ENCODE results near the gene ZNF382. TPM values are rescaled to one million over a fixed set of nuclear protein-coding genes. Genes with fewer than 3 reads are reported as not detected.
A peak's percentile ranks its signal among the peaks of the same experiment; 100 is the strongest.

ZNF382 gene
- polyA plus RNA-seq, 1 experiment = 2.2 TPM

DNA sequence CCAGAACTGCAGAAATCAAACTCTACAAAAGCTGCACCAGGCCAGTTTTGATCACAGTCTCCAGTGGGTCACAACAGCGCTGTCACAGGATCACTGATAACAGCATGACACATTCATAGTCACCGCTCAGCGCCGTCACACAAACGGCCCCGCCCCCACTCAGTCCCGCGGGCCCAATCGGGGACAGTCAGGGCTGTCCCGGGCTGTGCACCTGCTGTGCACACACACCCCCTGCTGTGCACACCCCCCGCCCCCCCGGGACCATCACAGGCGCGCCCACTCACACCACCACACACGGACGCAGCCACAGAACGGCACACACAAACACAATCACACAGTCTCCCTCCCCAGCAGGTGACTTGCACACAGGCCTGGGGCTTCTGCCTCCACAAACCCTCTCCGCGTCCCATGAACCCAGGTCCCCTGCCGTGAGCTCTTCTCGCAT lies 435 bp upstream of the ZNF382 start:
- Histone ChIP-seq H3K4me3 (ENCODE audit: low read depth, low read length) (peak overlapping the region; percentile 88), H3K9me3 (ENCODE audit: control insufficient read depth, insufficient read depth, low read length) (peaks cover 11% of the 10 kb centered on the region; the same call in 1 of the 2 replicates), H3K27me3 (ENCODE audit: control insufficient read depth, insufficient read depth, low read length) (no peaks in the 10 kb centered on the region), H3K27ac (ENCODE audit: low read depth, low read length) (peak overlapping the region; percentile 47)
- ChIA-PET POLR2A (interaction anchor here (0.6 to 1.5 kb wide), 3 partner anchors 12 to 77 kb away, joined by 3 to 8 read pairs (median 5); partner anchors contain the start of genes ZNF260 and ZNF529), CTCF (interaction anchor here (0.6 kb wide), 1 partner anchor 387 kb away, joined by 3 read pairs; no protein-coding TSS in a partner anchor)
- TF ChIP-seq, protein P1, sequence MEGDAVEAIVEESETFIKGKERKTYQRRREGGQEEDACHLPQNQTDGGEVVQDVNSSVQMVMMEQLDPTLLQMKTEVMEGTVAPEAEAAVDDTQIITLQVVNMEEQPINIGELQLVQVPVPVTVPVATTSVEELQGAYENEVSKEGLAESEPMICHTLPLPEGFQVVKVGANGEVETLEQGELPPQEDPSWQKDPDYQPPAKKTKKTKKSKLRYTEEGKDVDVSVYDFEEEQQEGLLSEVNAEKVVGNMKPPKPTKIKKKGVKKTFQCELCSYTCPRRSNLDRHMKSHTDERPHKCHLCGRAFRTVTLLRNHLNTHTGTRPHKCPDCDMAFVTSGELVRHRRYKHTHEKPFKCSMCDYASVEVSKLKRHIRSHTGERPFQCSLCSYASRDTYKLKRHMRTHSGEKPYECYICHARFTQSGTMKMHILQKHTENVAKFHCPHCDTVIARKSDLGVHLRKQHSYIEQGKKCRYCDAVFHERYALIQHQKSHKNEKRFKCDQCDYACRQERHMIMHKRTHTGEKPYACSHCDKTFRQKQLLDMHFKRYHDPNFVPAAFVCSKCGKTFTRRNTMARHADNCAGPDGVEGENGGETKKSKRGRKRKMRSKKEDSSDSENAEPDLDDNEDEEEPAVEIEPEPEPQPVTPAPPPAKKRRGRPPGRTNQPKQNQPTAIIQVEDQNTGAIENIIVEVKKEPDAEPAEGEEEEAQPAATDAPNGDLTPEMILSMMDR (IDR thresholded peaks at IDR 0.05; ENCODE audit: low read depth, low read length) = no peak
- DNase-seq (ENCODE audit: low read depth, low spot score) = no peak

DNA sequence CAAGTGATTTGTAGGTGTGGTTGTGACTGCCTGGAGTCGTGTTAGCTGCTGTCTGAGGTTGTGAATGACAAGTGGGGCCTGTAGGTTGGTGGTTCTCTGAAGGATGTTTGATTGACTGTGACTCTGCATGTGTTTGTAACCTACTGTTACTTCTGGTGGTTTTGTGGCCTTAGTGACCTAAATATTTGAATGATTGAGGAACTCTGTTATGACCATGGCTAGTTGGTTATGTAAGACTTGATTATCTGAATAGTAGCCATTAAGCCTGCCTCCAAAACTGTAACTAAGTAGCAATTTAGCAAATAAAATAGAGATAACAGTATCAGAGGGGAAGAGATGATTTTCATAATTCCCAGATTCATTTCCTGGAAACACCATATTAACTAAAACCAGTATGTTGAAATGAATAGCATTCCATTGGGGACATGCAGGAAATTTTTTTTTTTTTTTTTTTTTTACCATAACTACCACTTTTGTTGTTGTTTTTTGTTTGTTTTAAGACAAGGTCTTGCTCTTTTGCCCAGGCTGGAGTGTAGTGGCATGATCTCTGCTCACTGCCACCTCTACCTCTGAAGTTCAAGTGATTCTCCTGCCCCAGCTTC lies 865 bp downstream of the ZNF382 start:
- no peak for DNase-seq (ENCODE audit: low read depth, low spot score)
- H3K27me3 ChIP-seq (ENCODE audit: control insufficient read depth, insufficient read depth, low read length) = no peaks in the 10 kb centered on the region
- POLR2A ChIA-PET = interaction anchor here (1.2 to 1.5 kb wide), 2 partner anchors 33 to 78 kb away, joined by 5 to 8 read pairs; partner anchors contain the start of genes ZNF260 and ZNF529
- TF ChIP-seq, protein P1 (IDR thresholded peaks at IDR 0.05; ENCODE audit: low read depth, low read length) = no peak
- peaks cover 14% of the 10 kb centered on the region for H3K9me3 ChIP-seq (ENCODE audit: control insufficient read depth, insufficient read depth, low read length)
- CTCF ChIA-PET = no interaction called here
- H3K27ac ChIP-seq (ENCODE audit: low read depth, low read length) = no peak overlapping the region
- peak overlapping the region; percentile 88 for H3K4me3 ChIP-seq (ENCODE audit: low read depth, low read length)

DNA sequence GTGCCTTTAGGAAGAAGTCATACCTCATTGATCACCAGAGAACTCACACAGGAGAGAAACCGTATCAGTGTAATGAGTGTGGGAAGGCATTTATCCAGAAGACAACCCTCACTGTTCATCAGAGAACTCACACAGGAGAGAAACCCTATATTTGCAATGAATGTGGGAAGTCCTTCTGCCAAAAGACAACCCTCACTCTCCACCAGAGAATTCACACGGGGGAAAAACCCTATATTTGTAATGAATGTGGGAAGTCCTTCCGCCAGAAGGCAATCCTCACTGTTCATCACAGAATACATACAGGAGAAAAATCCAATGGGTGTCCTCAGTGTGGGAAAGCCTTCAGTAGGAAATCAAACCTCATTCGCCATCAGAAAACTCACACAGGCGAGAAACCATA lies 21.9 kb downstream of the ZNF382 start:
- CTCF ChIA-PET = no interaction called here
- peaks cover 58% of the 10 kb centered on the region for H3K9me3 ChIP-seq (ENCODE audit: control insufficient read depth, insufficient read depth, low read length)

DNA sequence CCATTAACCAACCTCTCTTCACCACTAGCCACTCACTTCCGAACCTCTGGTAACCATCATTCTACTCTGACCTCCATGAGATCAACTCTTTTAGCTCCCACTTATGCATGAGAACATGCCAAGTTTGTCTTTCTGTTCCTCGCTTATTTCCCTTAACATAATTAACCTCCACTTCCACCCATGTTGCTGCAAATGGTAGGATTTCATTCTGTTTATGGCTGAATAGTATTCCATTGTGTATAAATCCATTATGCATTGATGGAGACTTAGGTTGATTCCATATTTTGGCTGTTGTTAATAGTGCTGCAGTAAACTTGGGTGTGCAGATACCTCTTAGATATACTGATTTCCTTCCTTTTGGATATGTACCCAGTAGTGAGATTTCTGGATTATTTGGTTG lies 30.2 kb downstream of the ZNF382 start:
- H3K9me3 ChIP-seq (ENCODE audit: control insufficient read depth, insufficient read depth, low read length) = peaks cover 61% of the 10 kb centered on the region
- no peak for DNase-seq (ENCODE audit: low read depth, low spot score)
- H3K27me3 ChIP-seq (ENCODE audit: control insufficient read depth, insufficient read depth, low read length) = no peaks in the 10 kb centered on the region
- H3K27ac ChIP-seq (ENCODE audit: low read depth, low read length) = no peak overlapping the region
- POLR2A ChIA-PET = no interaction called here
- TF ChIP-seq, protein P1 (IDR thresholded peaks at IDR 0.05; ENCODE audit: low read depth, low read length) = no peak
- CTCF ChIA-PET = no interaction called here
- no peak overlapping the region for H3K4me3 ChIP-seq (ENCODE audit: low read depth, low read length)

More for the DNA sequence above, 21.9 kb downstream of the ZNF382 start:
- no peak overlapping the region for H3K4me3 ChIP-seq (ENCODE audit: low read depth, low read length)
- H3K27ac ChIP-seq (ENCODE audit: low read depth, low read length) = no peak overlapping the region
- POLR2A ChIA-PET = no interaction called here
- TF ChIP-seq, protein P1 (IDR thresholded peaks at IDR 0.05; ENCODE audit: low read depth, low read length) = no peak
- no peak for DNase-seq (ENCODE audit: low read depth, low spot score)
- H3K27me3 ChIP-seq (ENCODE audit: control insufficient read depth, insufficient read depth, low read length) = no peaks in the 10 kb centered on the region

DNA sequence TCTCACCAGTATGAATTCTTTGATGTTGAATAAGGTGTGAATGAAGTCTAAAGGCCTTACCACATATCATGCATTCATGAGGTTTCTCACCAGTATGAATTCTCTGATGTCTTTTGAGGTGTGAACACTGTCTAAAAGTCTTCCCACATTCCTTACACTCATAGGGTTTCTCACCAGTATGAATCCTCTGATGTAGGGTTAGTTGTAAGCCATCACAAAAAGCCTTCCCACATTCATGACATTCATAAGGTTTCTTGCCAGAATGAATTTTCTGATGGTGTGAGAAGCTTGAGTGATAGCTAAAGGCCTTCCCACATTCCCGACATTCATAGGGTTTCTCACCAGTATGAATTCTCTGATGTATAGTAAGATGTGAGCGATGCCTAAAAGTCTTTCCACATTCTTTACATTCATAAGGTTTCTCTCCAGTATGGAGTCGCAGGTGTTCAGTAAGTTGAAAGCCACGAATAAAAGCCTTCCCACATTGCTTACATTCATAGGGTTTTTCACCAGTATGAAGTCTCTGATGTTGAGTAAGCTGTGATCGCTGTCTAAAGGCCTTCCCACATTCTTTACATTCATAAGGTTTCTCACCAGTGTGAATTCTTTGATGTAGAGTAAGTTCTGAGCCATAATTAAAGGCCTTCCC lies 33.9 kb downstream of the ZNF382 start:
- H3K27me3 ChIP-seq (ENCODE audit: control insufficient read depth, insufficient read depth, low read length) = no peaks in the 10 kb centered on the region
- no peak overlapping the region for H3K27ac ChIP-seq (ENCODE audit: low read depth, low read length)
- ChIA-PET CTCF (no interaction called here), POLR2A (no interaction called here)
- TF ChIP-seq, protein P1 (IDR thresholded peaks at IDR 0.05; ENCODE audit: low read depth, low read length) = no peak
- H3K9me3 ChIP-seq (ENCODE audit: control insufficient read depth, insufficient read depth, low read length) = peaks cover 54% of the 10 kb centered on the region
- DNase-seq (ENCODE audit: low read depth, low spot score) = no peak
- H3K4me3 ChIP-seq (ENCODE audit: low read depth, low read length) = no peak overlapping the region

All from AG04450 (cell line).